Body of pancreas (tissue), 4 donors: ENCODE measurements around the gene PREP.

ENCODE experiments used
- CTCF ChIP-seq, 7 experiments: fragments of 450-650 bp in 4 of 7; fragments of 200-600 bp in 3 of 7; sonication (generic) in 3 of 7; IDR thresholded peaks; one replicate each; pipeline ENCODE4 v1.5.1; 2016 to 2019; ENCODE audit warnings: antibody characterized with exemption in 7 of 7
- POLR2A ChIP-seq, 3 donors: fragments of 450-650 bp; IDR thresholded peaks; one replicate each; pipeline ENCODE4 v1.6.1; 2016; ENCODE audit warnings: antibody characterized with exemption in 3 of 3, mild to moderate bottlenecking in 2 of 3

GRCh38 chr6:105308840-105309239, 94.0 kb downstream of the PREP start:
- TF ChIP-seq CTCF (IDR thresholded peaks at IDR 0.05): no peak
- no peak for TF ChIP-seq POLR2A (IDR thresholded peaks at IDR 0.05)
